Panc1 (cell line): Measurements from ENCODE around the gene DUS1L. TPM values are rescaled to one million over a fixed set of nuclear protein-coding genes. Genes with fewer than 3 reads are reported as not detected.

ENCODE experiments used
- ATAC-seq: fragments of 200-7000 bp; cut with Tn5 transposase; 2 replicates; pipeline ENCODE4 v1.9.1; 2020; ENCODE audit warnings: mild to moderate bottlenecking, moderate library complexity
- BruUV-seq: library from RNA; stranded (reverse); fragments of 400-500 nt; replicated peaks from 2 replicates; lab custom pipeline; 2021; lab: Mats Ljungman, UMichigan
- CTCF ChIA-PET: fragments of 300-600 bp; sonication (Branson Sonifier 250); formaldehyde crosslinking; loops from one replicate; lab custom pipeline; 2022; ENCODE audit warnings: antibody characterized with exemption; lab: Charles Lee
- POLR2A ChIA-PET: fragments of 300-600 bp; sonication (Branson Sonifier 250); formaldehyde crosslinking; loops from one replicate; lab custom pipeline; 2022; ENCODE audit warnings: antibody characterized with exemption; lab: Charles Lee
- DNase-seq: peaks from one replicate; pipeline ENCODE4 v3.0.0-alpha.2; 2010; ENCODE audit warnings: low read depth, low spot score
- H3K27ac ChIP-seq: 2 replicates; pipeline ENCODE4 v1.5.1; 2011; ENCODE audit warnings: mild to moderate bottlenecking, low read length, inconsistent platforms
- H3K27me3 ChIP-seq: fragments of 200-500 bp; sonication (Bioruptor generic); 2 replicates; pipeline ENCODE4 v1.6.0; 2014; ENCODE audit warnings: low read length, inconsistent platforms; ENCODE audit not compliant: control insufficient read depth, insufficient read depth
- H3K36me3 ChIP-seq: fragments of 200-500 bp; sonication (Bioruptor generic); 2 replicates; pipeline ENCODE4 v1.5.1; 2014; ENCODE audit warnings: inconsistent platforms, mild to moderate bottlenecking, low read length, moderate library complexity; ENCODE audit not compliant: control insufficient read depth, insufficient read depth
- H3K4me1 ChIP-seq: 2 replicates; pipeline ENCODE4 v1.5.1; 2011; ENCODE audit warnings: inconsistent platforms, mild to moderate bottlenecking, low read length, moderate library complexity; ENCODE audit not compliant: control insufficient read depth, insufficient read depth
- H3K4me3 ChIP-seq, 2 experiments: 2 replicates each; pipeline ENCODE4 v1.5.1; 2011 to 2012; ENCODE audit warnings: low read depth in 2 of 2, low read length in 2 of 2, mild to moderate bottlenecking in 2 of 2, inconsistent platforms in 1 of 2, moderate library complexity in 1 of 2
- H3K9me3 ChIP-seq: fragments of 200-500 bp; sonication (Bioruptor generic); 2 replicates; pipeline ENCODE4 v1.5.1; 2014; ENCODE audit warnings: low read depth, mild to moderate bottlenecking, inconsistent platforms, low read length, moderate library complexity; ENCODE audit not compliant: control insufficient read depth, insufficient read depth
- CTCF ChIP-seq: fragments of 450-650 bp; IDR thresholded peaks from 2 replicates; pipeline ENCODE4 v1.5.1; 2017; ENCODE audit warnings: mild to moderate bottlenecking
- POLR2AphosphoS5 ChIP-seq: IDR thresholded peaks from 2 replicates; pipeline ENCODE4 v1.6.1; 2012; ENCODE audit warnings: mild to moderate bottlenecking, low read depth, low read length, moderate library complexity
- SIN3A ChIP-seq: IDR thresholded peaks from 2 replicates; pipeline ENCODE4 v1.6.1; 2012; ENCODE audit warnings: low read depth, mild to moderate bottlenecking, low read length, moderate library complexity, borderline replicate concordance; ENCODE audit not compliant: insufficient read depth
- TCF7L2 ChIP-seq: IDR thresholded peaks from 2 replicates; pipeline ENCODE4 v1.6.1; 2011; ENCODE audit warnings: mild to moderate bottlenecking, low read depth, low read length, inconsistent platforms
- in situ Hi-C: cut with HindIII; loops from 2 replicates; pipeline ENCODE4 v1.10.0; 2016; ENCODE audit warnings: low sequenced_read_pairs, low pct_unique_long_range_greater_than_20kb
- intact Hi-C: fragments of 100-400 bp; cut with micrococcal nuclease; formaldehyde crosslinking; loops from one replicate; pipeline ENCODE4 v1.10.0; 2022; ENCODE audit not compliant: unreplicated experiment
- total RNA-seq: library from RNA; stranded (reverse); gene quantifications from one replicate; pipeline ENCODE4 v1.2.1, GENCODE V29; 2021; ENCODE audit not compliant: unreplicated experiment
- TF ChIP-seq, protein P1 (sequence below), 2 experiments: IDR thresholded peaks; 2 replicates each; pipeline ENCODE4 v1.6.1; 2011 to 2012; ENCODE audit warnings: low read depth in 2 of 2, control low read depth in 1 of 2, low read length in 1 of 2, mild to moderate bottlenecking in 1 of 2, moderate library complexity in 1 of 2; ENCODE audit not compliant: insufficient read depth in 1 of 2

DUS1L gene
- total RNA-seq, 1 experiment from 2014 or later, result 115 TPM

- ATAC-seq, result no peak
- TF ChIP-seq CTCF, result no peak
- TF ChIP-seq SIN3A, result no peak
- no peak for TF ChIP-seq POLR2AphosphoS5
- TF ChIP-seq, protein P1, sequence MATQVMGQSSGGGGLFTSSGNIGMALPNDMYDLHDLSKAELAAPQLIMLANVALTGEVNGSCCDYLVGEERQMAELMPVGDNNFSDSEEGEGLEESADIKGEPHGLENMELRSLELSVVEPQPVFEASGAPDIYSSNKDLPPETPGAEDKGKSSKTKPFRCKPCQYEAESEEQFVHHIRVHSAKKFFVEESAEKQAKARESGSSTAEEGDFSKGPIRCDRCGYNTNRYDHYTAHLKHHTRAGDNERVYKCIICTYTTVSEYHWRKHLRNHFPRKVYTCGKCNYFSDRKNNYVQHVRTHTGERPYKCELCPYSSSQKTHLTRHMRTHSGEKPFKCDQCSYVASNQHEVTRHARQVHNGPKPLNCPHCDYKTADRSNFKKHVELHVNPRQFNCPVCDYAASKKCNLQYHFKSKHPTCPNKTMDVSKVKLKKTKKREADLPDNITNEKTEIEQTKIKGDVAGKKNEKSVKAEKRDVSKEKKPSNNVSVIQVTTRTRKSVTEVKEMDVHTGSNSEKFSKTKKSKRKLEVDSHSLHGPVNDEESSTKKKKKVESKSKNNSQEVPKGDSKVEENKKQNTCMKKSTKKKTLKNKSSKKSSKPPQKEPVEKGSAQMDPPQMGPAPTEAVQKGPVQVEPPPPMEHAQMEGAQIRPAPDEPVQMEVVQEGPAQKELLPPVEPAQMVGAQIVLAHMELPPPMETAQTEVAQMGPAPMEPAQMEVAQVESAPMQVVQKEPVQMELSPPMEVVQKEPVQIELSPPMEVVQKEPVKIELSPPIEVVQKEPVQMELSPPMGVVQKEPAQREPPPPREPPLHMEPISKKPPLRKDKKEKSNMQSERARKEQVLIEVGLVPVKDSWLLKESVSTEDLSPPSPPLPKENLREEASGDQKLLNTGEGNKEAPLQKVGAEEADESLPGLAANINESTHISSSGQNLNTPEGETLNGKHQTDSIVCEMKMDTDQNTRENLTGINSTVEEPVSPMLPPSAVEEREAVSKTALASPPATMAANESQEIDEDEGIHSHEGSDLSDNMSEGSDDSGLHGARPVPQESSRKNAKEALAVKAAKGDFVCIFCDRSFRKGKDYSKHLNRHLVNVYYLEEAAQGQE (IDR thresholded peaks at IDR 0.05; ENCODE audit: insufficient read depth in 1 of 2, low read depth in 2 of 2, low read length in 1 of 2), result no peak
- no peak for TF ChIP-seq TCF7L2
- no TSS peak for BruUV-seq
- intact Hi-C loops (no loop called here), in situ Hi-C loops (no loop called here)
- Histone ChIP-seq H3K9me3 (no peaks in the 10 kb centered on the region), H3K27ac (no peak overlapping the region), H3K4me1 (peaks cover 11% of the 10 kb centered on the region; the same call in 1 of the 2 replicates), H3K4me3 (no peak overlapping the region), H3K36me3 (peaks cover 4% of the 10 kb centered on the region; the same call in 1 of the 2 replicates), H3K27me3 (no peaks in the 10 kb centered on the region)
- ChIA-PET POLR2A (interaction anchor here (0.7 kb wide), 1 partner anchor 22 kb away, joined by 3 read pairs; no protein-coding TSS in a partner anchor), CTCF (interaction anchor here (0.9 kb wide), 1 partner anchor 40 kb away, joined by 3 read pairs; no protein-coding TSS in a partner anchor)
- DNase-seq, result no peak
Measured at GRCh38 chr17:82047914-82048570, 17.6 kb downstream of the DUS1L start.

DNA sequence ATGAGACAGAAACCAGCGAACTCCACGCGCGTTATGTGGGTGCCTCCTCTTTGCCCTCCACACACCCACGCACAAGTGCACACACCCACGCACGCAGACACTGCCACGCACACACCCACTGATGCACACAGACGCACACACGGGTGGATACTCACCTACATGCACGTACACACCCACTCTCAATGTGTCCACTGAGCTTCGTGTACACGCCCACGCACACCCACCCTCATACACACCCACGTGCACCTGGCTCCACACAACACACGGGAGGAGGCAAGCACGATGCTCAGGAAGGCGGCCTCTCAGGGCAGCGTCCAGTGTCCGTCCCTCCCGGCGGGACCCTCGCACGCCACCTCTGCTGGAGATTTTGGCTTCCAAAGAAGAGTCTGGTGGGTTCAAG is 18.2 kb downstream of the DUS1L start:
- H3K27me3 ChIP-seq, result no peaks in the 10 kb centered on the region
- no TSS peak for BruUV-seq
- ChIA-PET CTCF (interaction anchor here (0.9 kb wide), 1 partner anchor 40 kb away, joined by 3 read pairs; no protein-coding TSS in a partner anchor), POLR2A (interaction anchor here (0.7 kb wide), 1 partner anchor 21 kb away, joined by 3 read pairs; no protein-coding TSS in a partner anchor)
- no peak for ATAC-seq
- H3K36me3 ChIP-seq, result peaks cover 4% of the 10 kb centered on the region; the same call in 1 of the 2 replicates
- H3K27ac ChIP-seq, result no peak overlapping the region
- H3K4me3 ChIP-seq, result no peak overlapping the region
- H3K4me1 ChIP-seq, result peaks cover 7% of the 10 kb centered on the region; the same call in 1 of the 2 replicates
- no peaks in the 10 kb centered on the region for H3K9me3 ChIP-seq
- intact Hi-C loops, result no loop called here
- in situ Hi-C loops, result no loop called here
- DNase-seq, result no peak
- TF ChIP-seq SIN3A (no peak), POLR2AphosphoS5 (no peak), CTCF (no peak), TCF7L2 (no peak)
- TF ChIP-seq, protein P1 (IDR thresholded peaks at IDR 0.05; ENCODE audit: insufficient read depth in 1 of 2, low read depth in 2 of 2, low read length in 1 of 2), result no peak
